T1000 (cell line): ENCODE results near the gene RPRD1B.

Experiments used
- DNase-seq: peaks from one replicate; lab custom pipeline; 2025; ENCODE audit warnings: mixed read lengths; lab: John Stamatoyannopoulos, UW

RPRD1B gene

GRCh38 chr20:38136421-38137245, 103.1 kb downstream of the RPRD1B start:
- no peak for DNase-seq

GRCh38 chr20:38137441-38138037, 104.0 kb downstream of the RPRD1B start:
- DNase-seq: no peak

- no peak for DNase-seq
Observed at GRCh38 chr20:38138086-38138778, 104.7 kb downstream of the RPRD1B start.

GRCh38 chr20:38139156-38139912, 105.8 kb downstream of the RPRD1B start:
- DNase-seq: no peak

GRCh38 chr20:38139977-38140753, 106.6 kb downstream of the RPRD1B start:
- DNase-seq: no peak

GRCh38 chr20:38141204-38141888, 107.8 kb downstream of the RPRD1B start:
- no peak for DNase-seq
